Type B pancreatic cell (in vitro differentiated cells): ENCODE results near the gene AIDA. TPM values are rescaled to one million over a fixed set of nuclear protein-coding genes. Genes with fewer than 3 reads are reported as not detected.
A peak's percentile ranks its signal among the peaks of the same experiment; 100 is the strongest.

Experiments used
- DNase-seq: peaks from one replicate; pipeline ENCODE4 v3.0.0; 2021; ENCODE audit warnings: mixed read lengths; ENCODE audit not compliant: unreplicated experiment; ENCODE audit errors: extremely low spot score
- H3K27ac Mint-ChIP-seq: 2 replicates; pipeline ENCODE4 v1.8.0; 2021; ENCODE audit warnings: mild to moderate bottlenecking, mixed read lengths
- H3K27me3 Mint-ChIP-seq: 2 replicates; pipeline ENCODE4 v1.8.0; 2021; ENCODE audit warnings: mixed read lengths
- H3K36me3 Mint-ChIP-seq: 2 replicates; pipeline ENCODE4 v1.8.0; 2021; ENCODE audit warnings: mixed read lengths
- H3K4me1 Mint-ChIP-seq: one replicate; pipeline ENCODE4 v1.8.0; 2021; ENCODE audit warnings: mixed read lengths; ENCODE audit not compliant: unreplicated experiment
- H3K4me3 Mint-ChIP-seq: 2 replicates; pipeline ENCODE4 v1.8.0; 2021; ENCODE audit warnings: mild to moderate bottlenecking, mixed read lengths
- H3K9me3 Mint-ChIP-seq: 2 replicates; pipeline ENCODE4 v1.8.0; 2021; ENCODE audit warnings: mixed read lengths
- CTCF ChIP-seq: fragments of 200-600 bp; sonication (generic); conservative IDR thresholded peaks from 2 replicates; pipeline ENCODE4 v1.5.0; 2021; ENCODE audit warnings: antibody characterized with exemption, mild to moderate bottlenecking
- total RNA-seq: library from RNA; stranded (reverse); gene quantifications from 2 replicates; pipeline ENCODE4 v1.2.1, GENCODE V29; 2021; ENCODE audit warnings: low replicate concordance

The AIDA gene
- total RNA-seq, 1 donor from 2014 or later: 54.0 TPM

- no peaks in the 10 kb centered on the region for H3K27me3 Mint-ChIP-seq
- no peak overlapping the region for H3K27ac Mint-ChIP-seq
- peak; percentile 55 for TF ChIP-seq CTCF
- peaks cover 37% of the 10 kb centered on the region for H3K36me3 Mint-ChIP-seq
- no peak for DNase-seq
- peaks cover 11% of the 10 kb centered on the region for H3K9me3 Mint-ChIP-seq
- peaks cover 10% of the 10 kb centered on the region for H3K4me1 Mint-ChIP-seq
- no peak overlapping the region for H3K4me3 Mint-ChIP-seq
Observed at GRCh38 chr1:222706815-222707214, 5.5 kb downstream of the AIDA start.

- Mint-ChIP-seq H3K4me1 (no peaks in the 10 kb centered on the region), H3K27ac (no peak overlapping the region), H3K36me3 (peaks cover 46% of the 10 kb centered on the region), H3K27me3 (no peaks in the 10 kb centered on the region), H3K9me3 (peaks cover 11% of the 10 kb centered on the region), H3K4me3 (no peak overlapping the region)
- no peak for TF ChIP-seq CTCF
- no peak for DNase-seq
Observed at GRCh38 chr1:222704260-222704659, 8.0 kb downstream of the AIDA start.

GRCh38 chr1:222702210-222702609 lies 10.1 kb downstream of the AIDA start:
- no peak for DNase-seq
- no peak overlapping the region for H3K27ac Mint-ChIP-seq
- no peak overlapping the region for H3K4me3 Mint-ChIP-seq
- no peaks in the 10 kb centered on the region for H3K27me3 Mint-ChIP-seq
- no peaks in the 10 kb centered on the region for H3K4me1 Mint-ChIP-seq
- TF ChIP-seq CTCF: no peak
- peaks cover 11% of the 10 kb centered on the region for H3K9me3 Mint-ChIP-seq
- peaks cover 45% of the 10 kb centered on the region for H3K36me3 Mint-ChIP-seq

GRCh38 chr1:222697826-222698225 lies 14.5 kb downstream of the AIDA start:
- Mint-ChIP-seq H3K36me3 (peaks cover 20% of the 10 kb centered on the region), H3K9me3 (no peaks in the 10 kb centered on the region), H3K27me3 (no peaks in the 10 kb centered on the region), H3K4me3 (no peak overlapping the region), H3K4me1 (no peaks in the 10 kb centered on the region), H3K27ac (no peak overlapping the region)
- no peak for DNase-seq
- no peak for TF ChIP-seq CTCF

- Mint-ChIP-seq H3K27ac (no peak overlapping the region), H3K4me1 (no peaks in the 10 kb centered on the region), H3K27me3 (no peaks in the 10 kb centered on the region), H3K36me3 (peaks cover 14% of the 10 kb centered on the region), H3K9me3 (no peaks in the 10 kb centered on the region), H3K4me3 (no peak overlapping the region)
- TF ChIP-seq CTCF: no peak
- DNase-seq: no peak
Observed at GRCh38 chr1:222697203-222697602, 15.1 kb downstream of the AIDA start.

- DNase-seq: no peak
- TF ChIP-seq CTCF: no peak
- no peaks in the 10 kb centered on the region for H3K4me1 Mint-ChIP-seq
- no peaks in the 10 kb centered on the region for H3K9me3 Mint-ChIP-seq
- peaks cover 12% of the 10 kb centered on the region for H3K36me3 Mint-ChIP-seq
- no peaks in the 10 kb centered on the region for H3K27me3 Mint-ChIP-seq
- H3K27ac Mint-ChIP-seq: no peak overlapping the region
- no peak overlapping the region for H3K4me3 Mint-ChIP-seq
Observed at GRCh38 chr1:222696741-222697140, 15.6 kb downstream of the AIDA start.
